ENCODE measurements around the gene KCNK15.

The KCNK15 gene

DNA sequence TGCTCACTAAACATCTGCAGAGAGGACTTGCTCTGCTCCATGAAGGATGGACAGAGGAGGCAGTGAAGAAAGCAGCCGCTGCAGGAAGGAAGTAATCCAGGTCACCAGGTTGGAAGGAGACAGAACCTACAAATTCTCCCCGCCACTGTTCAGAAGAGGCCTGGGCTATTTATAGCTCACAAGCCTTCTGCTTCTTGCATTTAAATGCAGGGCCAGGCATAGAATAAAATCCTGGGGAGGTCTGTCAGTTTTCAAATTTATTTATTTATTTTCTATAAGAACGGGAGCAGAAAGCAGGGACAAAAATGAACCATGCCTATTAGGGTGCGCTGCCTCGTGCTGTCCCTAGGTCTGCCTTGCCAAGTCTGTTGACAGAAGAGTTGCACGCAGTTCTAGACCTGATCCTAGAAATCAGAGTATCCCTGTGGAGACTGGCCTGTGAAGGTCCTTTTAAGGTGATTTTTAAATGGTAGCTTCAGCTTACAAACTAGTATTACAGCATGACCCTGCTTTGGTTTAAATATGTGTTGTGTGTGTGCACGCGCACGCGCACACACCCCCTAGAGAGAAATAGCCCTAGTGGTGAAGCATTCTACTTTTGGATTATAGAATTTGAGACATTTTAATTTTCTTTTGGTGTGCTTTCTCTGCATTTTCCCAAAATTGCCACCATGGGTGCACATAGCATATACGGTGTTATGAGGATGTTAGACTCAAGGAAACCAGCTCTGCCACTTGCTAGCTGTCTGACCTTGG, 45.2 kb downstream of the KCNK15 start:
- no peak overlapping the region for H3K4me3 ChIP-seq (ENCODE audit: low read length in 2 of 2)
- H3K27ac ChIP-seq (ENCODE audit: low read length) = no peak overlapping the region
- no peaks in the 10 kb centered on the region for H3K9me3 ChIP-seq (ENCODE audit: control insufficient read depth in 2 of 2, low read length in 2 of 2)
- no peaks in the 10 kb centered on the region for H3K36me3 ChIP-seq (ENCODE audit: control insufficient read depth in 2 of 2, insufficient read depth in 2 of 2, low read length in 2 of 2)
- H3K9ac ChIP-seq (ENCODE audit: low read length in 2 of 2) = no peak overlapping the region
- peaks cover 0 to 6% of the 10 kb centered on the region in 2 donors for H3K27me3 ChIP-seq (ENCODE audit: control insufficient read depth in 1 of 2, insufficient read depth in 2 of 2, low read length in 2 of 2)
- no peaks in the 10 kb centered on the region for H3K4me1 ChIP-seq (ENCODE audit: control insufficient read depth, insufficient read depth, low read length)

- H3K9me3 ChIP-seq (ENCODE audit: control insufficient read depth in 2 of 2, low read length in 2 of 2) = no peaks in the 10 kb centered on the region
- no peaks in the 10 kb centered on the region for H3K36me3 ChIP-seq (ENCODE audit: control insufficient read depth in 2 of 2, insufficient read depth in 2 of 2, low read length in 2 of 2)
- no peak overlapping the region for H3K27ac ChIP-seq (ENCODE audit: low read length)
- no peak overlapping the region for H3K9ac ChIP-seq (ENCODE audit: low read length in 2 of 2)
- peaks cover 0 to 14% of the 10 kb centered on the region in 2 donors for H3K27me3 ChIP-seq (ENCODE audit: control insufficient read depth in 1 of 2, insufficient read depth in 2 of 2, low read length in 2 of 2)
- H3K4me1 ChIP-seq (ENCODE audit: control insufficient read depth, insufficient read depth, low read length) = no peaks in the 10 kb centered on the region
- no peak overlapping the region for H3K4me3 ChIP-seq (ENCODE audit: low read length in 2 of 2)
Measured at GRCh38 chr20:44792796-44793195, 47.1 kb downstream of the KCNK15 start.

- Histone ChIP-seq H3K27ac (ENCODE audit: low read length) (no peak overlapping the region), H3K9me3 (ENCODE audit: control insufficient read depth in 2 of 2, low read length in 2 of 2) (no peaks in the 10 kb centered on the region), H3K36me3 (ENCODE audit: control insufficient read depth in 2 of 2, insufficient read depth in 2 of 2, low read length in 2 of 2) (no peaks in the 10 kb centered on the region), H3K9ac (ENCODE audit: low read length in 2 of 2) (no peak overlapping the region), H3K4me3 (ENCODE audit: low read length in 2 of 2) (no peak overlapping the region), H3K4me1 (ENCODE audit: control insufficient read depth, insufficient read depth, low read length) (no peaks in the 10 kb centered on the region), H3K27me3 (ENCODE audit: control insufficient read depth in 1 of 2, insufficient read depth in 2 of 2, low read length in 2 of 2) (peaks cover 0 to 9% of the 10 kb centered on the region in 2 donors)
Measured at GRCh38 chr20:44795836-44796235, 50.2 kb downstream of the KCNK15 start.

GRCh38 chr20:44796311-44796710, 50.6 kb downstream of the KCNK15 start:
- no peak overlapping the region for H3K9ac ChIP-seq (ENCODE audit: low read length in 2 of 2)
- H3K36me3 ChIP-seq (ENCODE audit: control insufficient read depth in 2 of 2, insufficient read depth in 2 of 2, low read length in 2 of 2) = no peaks in the 10 kb centered on the region
- H3K4me1 ChIP-seq (ENCODE audit: control insufficient read depth, insufficient read depth, low read length) = no peaks in the 10 kb centered on the region
- H3K9me3 ChIP-seq (ENCODE audit: control insufficient read depth in 2 of 2, low read length in 2 of 2) = no peaks in the 10 kb centered on the region
- peaks cover 0 to 9% of the 10 kb centered on the region in 2 donors for H3K27me3 ChIP-seq (ENCODE audit: control insufficient read depth in 1 of 2, insufficient read depth in 2 of 2, low read length in 2 of 2)
- H3K4me3 ChIP-seq (ENCODE audit: low read length in 2 of 2) = no peak overlapping the region
- H3K27ac ChIP-seq (ENCODE audit: low read length) = no peak overlapping the region

- no peak overlapping the region for H3K27ac ChIP-seq (ENCODE audit: low read length)
- no peaks in the 10 kb centered on the region for H3K36me3 ChIP-seq (ENCODE audit: control insufficient read depth in 2 of 2, insufficient read depth in 2 of 2, low read length in 2 of 2)
- no peaks in the 10 kb centered on the region for H3K9me3 ChIP-seq (ENCODE audit: control insufficient read depth in 2 of 2, low read length in 2 of 2)
- no peak overlapping the region for H3K9ac ChIP-seq (ENCODE audit: low read length in 2 of 2)
- peaks cover 0 to 9% of the 10 kb centered on the region in 2 donors for H3K27me3 ChIP-seq (ENCODE audit: control insufficient read depth in 1 of 2, insufficient read depth in 2 of 2, low read length in 2 of 2)
- H3K4me1 ChIP-seq (ENCODE audit: control insufficient read depth, insufficient read depth, low read length) = no peaks in the 10 kb centered on the region
- no peak overlapping the region for H3K4me3 ChIP-seq (ENCODE audit: low read length in 2 of 2)
Measured at GRCh38 chr20:44796758-44797457, 51.2 kb downstream of the KCNK15 start.

DNA sequence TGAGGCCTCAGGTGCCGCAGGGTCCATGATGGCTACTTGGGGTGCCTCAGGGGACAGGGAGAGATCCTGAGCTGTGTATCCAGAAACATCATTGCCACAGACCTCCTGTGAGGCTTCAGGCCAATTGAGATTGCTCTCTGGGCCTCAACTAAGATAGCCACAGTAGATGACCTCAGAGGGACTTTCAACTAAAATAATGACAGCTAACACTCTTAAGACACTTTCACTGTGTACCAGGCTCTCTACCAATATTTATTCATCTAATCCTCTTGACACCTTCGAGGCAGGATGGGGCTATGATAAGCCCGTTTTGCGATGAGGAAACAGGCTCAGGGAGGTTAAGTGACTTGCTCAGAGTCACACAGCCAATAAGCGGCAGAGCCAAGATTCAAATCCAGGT, 54.0 kb downstream of the KCNK15 start:
- H3K36me3 ChIP-seq (ENCODE audit: control insufficient read depth in 2 of 2, insufficient read depth in 2 of 2, low read length in 2 of 2) = no peaks in the 10 kb centered on the region
- no peak overlapping the region for H3K9ac ChIP-seq (ENCODE audit: low read length in 2 of 2)
- H3K9me3 ChIP-seq (ENCODE audit: control insufficient read depth in 2 of 2, low read length in 2 of 2) = no peaks in the 10 kb centered on the region
- H3K4me1 ChIP-seq (ENCODE audit: control insufficient read depth, insufficient read depth, low read length) = no peaks in the 10 kb centered on the region
- H3K27me3 ChIP-seq (ENCODE audit: control insufficient read depth in 1 of 2, insufficient read depth in 2 of 2, low read length in 2 of 2) = peaks cover 6 to 15% of the 10 kb centered on the region in 2 donors
- no peak overlapping the region for H3K27ac ChIP-seq (ENCODE audit: low read length)
- H3K4me3 ChIP-seq (ENCODE audit: low read length in 2 of 2) = no peak overlapping the region

DNA sequence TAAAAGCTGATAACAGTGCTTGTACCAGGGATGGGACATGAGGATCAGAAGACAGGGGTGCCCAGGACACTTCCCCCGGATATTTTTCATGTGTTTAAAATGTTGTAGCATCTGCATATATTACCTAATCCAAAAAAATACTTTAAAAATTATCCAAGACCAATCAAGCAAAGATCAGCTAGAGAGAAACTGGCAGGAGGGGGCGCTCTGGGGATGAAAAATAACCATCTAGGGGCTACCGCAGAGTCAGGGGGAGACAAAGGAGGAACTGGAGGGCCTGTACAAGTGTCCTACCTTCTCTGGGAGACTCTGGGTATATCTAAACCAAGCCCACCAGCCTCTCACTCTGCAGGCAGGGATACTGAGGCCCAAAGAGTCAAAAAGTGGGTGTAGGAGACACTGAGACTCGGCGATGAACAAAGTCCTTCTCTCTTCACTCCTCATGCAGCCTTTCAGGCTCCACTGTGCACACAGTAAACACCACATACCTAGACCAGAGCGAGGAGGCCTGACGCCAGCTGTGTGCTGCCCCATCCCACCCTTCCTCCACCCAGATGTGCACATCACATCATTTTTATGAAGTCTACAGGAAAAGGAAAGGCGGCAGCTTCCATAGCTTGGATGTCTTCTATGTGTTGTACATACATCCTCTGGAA, 54.9 kb downstream of the KCNK15 start:
- H3K4me1 ChIP-seq (ENCODE audit: control insufficient read depth, insufficient read depth, low read length) = no peaks in the 10 kb centered on the region
- no peak overlapping the region for H3K9ac ChIP-seq (ENCODE audit: low read length in 2 of 2)
- no peaks in the 10 kb centered on the region for H3K9me3 ChIP-seq (ENCODE audit: control insufficient read depth in 2 of 2, low read length in 2 of 2)
- H3K27me3 ChIP-seq (ENCODE audit: control insufficient read depth in 1 of 2, insufficient read depth in 2 of 2, low read length in 2 of 2) = peaks cover 10 to 15% of the 10 kb centered on the region in 2 donors
- no peak overlapping the region for H3K4me3 ChIP-seq (ENCODE audit: low read length in 2 of 2)
- no peaks in the 10 kb centered on the region for H3K36me3 ChIP-seq (ENCODE audit: control insufficient read depth in 2 of 2, insufficient read depth in 2 of 2, low read length in 2 of 2)
- no peak overlapping the region for H3K27ac ChIP-seq (ENCODE audit: low read length)

Data from stomach smooth muscle (tissue), 2 donors.